HepG2 (cell line): ENCODE measurements around the gene NELL2. TPM values are rescaled to one million over a fixed set of nuclear protein-coding genes. Genes with fewer than 3 reads are reported as not detected.

Experiments used
- ATAC-seq: fragments of 200-7000 bp; cut with Tn5 transposase; 3 replicates; pipeline ENCODE4 v1.9.1; 2020; ENCODE audit warnings: mild to moderate bottlenecking, moderate library complexity
- BruUV-seq: library from RNA; stranded (reverse); fragments of 400-500 nt; replicated peaks from 2 replicates; lab custom pipeline; 2021; lab: Mats Ljungman, UMichigan
- CTCF ChIA-PET: fragments of 300-600 bp; formaldehyde crosslinking; extraction: SDS; loops from one replicate; lab custom pipeline; 2021; ENCODE audit warnings: low total read pairs, inconsistent platforms, low intra/inter-chr PET ratio; lab: Yijun Ruan, JAX
- POLR2A ChIA-PET: fragments of 350-600 bp; sonication (Branson Sonifier 250); formaldehyde crosslinking; loops from one replicate; lab custom pipeline; 2020; ENCODE audit warnings: antibody characterized with exemption, inconsistent platforms; lab: Yijun Ruan, JAX
- DNase-seq: peaks from one replicate; pipeline ENCODE4 v3.0.0-alpha.2; 2015; ENCODE audit warnings: low spot score
- FAIRE-seq: peaks from 3 replicates; lab custom pipeline; 2011; peaks lifted over from hg19 to GRCh38; lab: Jason Lieb, UNC
- H2AFZ ChIP-seq: one replicate; pipeline ENCODE4 v1.6.1; 2011; ENCODE audit warnings: low read length, inconsistent platforms
- H3K27ac ChIP-seq: fragments of 300-600 bp; 3 replicates; pipeline ENCODE4 v1.8.0; 2011; ENCODE audit warnings: mixed run types, mild to moderate bottlenecking, mixed read lengths, low read length, inconsistent platforms; ENCODE audit not compliant: insufficient read depth; ENCODE audit errors: extremely low read length
- H3K27me3 ChIP-seq, 2 experiments: fragments of 200-600 bp in 1 of 2; 2 replicates in 1 of 2; 3 replicates in 1 of 2; pipeline versions ENCODE4 v1.6.0 to v1.8.0; 2011; ENCODE audit warnings: low read length in 2 of 2, mild to moderate bottlenecking in 2 of 2, moderate library complexity in 2 of 2, inconsistent platforms in 1 of 2; ENCODE audit not compliant: insufficient read depth in 2 of 2, control insufficient read depth in 1 of 2
- H3K36me3 ChIP-seq, 2 experiments: fragments of 200-600 bp in 1 of 2; replicated peaks in 1 of 2; 2 replicates in 1 of 2; 3 replicates in 1 of 2; pipeline versions ENCODE4 v1.5.1 to v1.8.0; 2011; ENCODE audit warnings: low read length in 2 of 2, inconsistent platforms in 1 of 2; ENCODE audit not compliant: insufficient read depth in 2 of 2, control insufficient read depth in 1 of 2
- H3K4me1 ChIP-seq: 2 replicates; pipeline ENCODE4 v1.5.1; 2012; ENCODE audit warnings: low read length, inconsistent platforms; ENCODE audit not compliant: insufficient read depth
- H3K4me2 ChIP-seq: 2 replicates; pipeline ENCODE4 v1.6.0; 2011; ENCODE audit warnings: low read depth, low read length, inconsistent platforms
- H3K4me3 ChIP-seq, 3 experiments: fragments of 200-600 bp in 1 of 3; sonication (generic), shearing (Covaris generic) in 1 of 3; replicated peaks in 1 of 3; 2 replicates each; pipeline ENCODE4 v1.5.1; 2011 to 2016; ENCODE audit warnings: low read length in 3 of 3, inconsistent platforms in 2 of 3, low read depth in 2 of 3, mild to moderate bottlenecking in 2 of 3, control low read depth in 1 of 3, mixed read lengths in 1 of 3; ENCODE audit not compliant: insufficient read depth in 1 of 3
- H3K79me2 ChIP-seq: one replicate; pipeline ENCODE4 v1.6.1; 2011; ENCODE audit warnings: low read length, inconsistent platforms; ENCODE audit not compliant: insufficient read depth
- H3K9ac ChIP-seq: 2 replicates; pipeline ENCODE4 v1.6.0; 2011; ENCODE audit warnings: mild to moderate bottlenecking, low read depth, low read length, inconsistent platforms; ENCODE audit not compliant: insufficient read depth
- H3K9me3 ChIP-seq: 2 replicates; pipeline ENCODE4 v1.5.1; 2012; ENCODE audit warnings: mild to moderate bottlenecking, low read length
- H4K20me1 ChIP-seq: 2 replicates; pipeline ENCODE4 v1.6.0; 2011; ENCODE audit warnings: inconsistent platforms, mild to moderate bottlenecking, low read length, moderate library complexity; ENCODE audit not compliant: insufficient read depth
- JDP2 ChIP-seq: sonication (generic); formaldehyde crosslinking; IDR thresholded peaks from 2 replicates; pipeline ENCODE4 v1.8.1; 2022; ENCODE audit warnings: missing genetic modification reagents, borderline replicate concordance
- RNF219 ChIP-seq: sonication (generic); formaldehyde crosslinking; IDR thresholded peaks from 2 replicates; pipeline ENCODE4 v1.5.0; 2020; ENCODE audit warnings: mild to moderate bottlenecking, missing genetic modification reagents
- ZBTB40 ChIP-seq, 2 experiments: fragments of 450-650 bp in 1 of 2; sonication (generic) in 1 of 2; formaldehyde crosslinking in 1 of 2; IDR thresholded peaks; 2 replicates each; pipeline versions ENCODE4 v1.6.1 to v1.8.0; 2016 to 2022; ENCODE audit warnings: antibody characterized with exemption in 1 of 2, mild to moderate bottlenecking in 1 of 2, missing genetic modification reagents in 1 of 2
- ZNF180 ChIP-seq: sonication (generic); formaldehyde crosslinking; IDR thresholded peaks from 2 replicates; pipeline ENCODE4 v1.4.0; 2020; ENCODE audit warnings: low read depth, missing genetic modification reagents, borderline replicate concordance
- WGBS: methylation state at CpG from one replicate; pipeline ENCODE4 v1.1.6; 2017; ENCODE audit warnings: low lambda C conversion rate; 5-methylcytosine and 5-hydroxymethylcytosine counted together
- in situ Hi-C: cut with HindIII; loops from 2 replicates; pipeline ENCODE4 v1.10.0; 2017; ENCODE audit warnings: low pct_unique_long_range_greater_than_20kb; ENCODE audit not compliant: extremely low pct_ligation_motif_present
- intact Hi-C: fragments of 100-400 bp; cut with micrococcal nuclease; formaldehyde crosslinking; loops from one replicate; pipeline ENCODE4 v1.10.0; 2022; ENCODE audit not compliant: unreplicated experiment
- polyA plus RNA-seq, 8 experiments: library from polyadenylated mRNA; depleted of rRNA in 3 of 8; stranded (reverse) in 7 of 8; unstranded in 1 of 8; fragments of >200 nt; fragmentation: Illumina TruSeq in 4 of 8; extraction: Trizol in 4 of 8; gene quantifications; 2 replicates each; pipeline versions ENCODE4 v1.2.1 to v1.2.3, GENCODE V29; 2011 to 2016; ENCODE audit warnings: low read depth in 4 of 8, missing spikeins in 1 of 8, mixed read lengths in 1 of 8; ENCODE audit not compliant: insufficient read depth in 1 of 8
- total RNA-seq, 5 experiments: library from RNA; depleted of rRNA; stranded (reverse); fragments of >200 nt; fragmentation: Illumina TruSeq; extraction: Trizol; gene quantifications; 2 replicates each; pipeline ENCODE4 v1.2.3, GENCODE V29; 2016; ENCODE audit warnings: low read depth in 1 of 5

The NELL2 gene
- total and polyA plus RNA-seq, 2 of the 13 experiments (the other 11 are each of a cell fraction or from before 2014, with no cell fraction given): 0.11 TPM; not detected in 1

GRCh38 chr12:44673811-44674210, 202.3 kb downstream of the NELL2 start:
- POLR2A ChIA-PET: no interaction called here
- FAIRE-seq: no peak
- H3K4me2 ChIP-seq: no peak overlapping the region
- DNase-seq: no peak
- no peaks in the 10 kb centered on the region for H3K79me2 ChIP-seq
- no peak for ATAC-seq
- H2AFZ ChIP-seq: no peak overlapping the region
- H3K4me3 ChIP-seq: no peak overlapping the region
- intact Hi-C loops: no loop called here
- no peak overlapping the region for H3K9ac ChIP-seq
- CTCF ChIA-PET: no interaction called here
- no TSS peak for BruUV-seq
- H3K27me3 ChIP-seq: no peaks in the 10 kb centered on the region
- in situ Hi-C loops: no loop called here
- H3K36me3 ChIP-seq: no peaks in the 10 kb centered on the region
- H3K9me3 ChIP-seq: no peaks in the 10 kb centered on the region; the same call in 1 of the 2 replicates
- H3K4me1 ChIP-seq: no peaks in the 10 kb centered on the region
- no peaks in the 10 kb centered on the region for H4K20me1 ChIP-seq
- no peak overlapping the region for H3K27ac ChIP-seq
- WGBS: 0% methylated on average over 1 of the region's 1 CpG
- TF ChIP-seq ZNF180 (CRISPR knock-in tag) (no peak), RNF219 (CRISPR knock-in tag) (no peak), ZBTB40 (IDR thresholded peaks at IDR 0.05) (no peak), ZBTB40 (CRISPR knock-in tag; IDR thresholded peaks at IDR 0.05) (no peak), JDP2 (CRISPR knock-in tag) (no peak)
